Mammary epithelial cell (primary cell): ENCODE measurements around the gene FAT2.

Experiments
- EZH2 ChIP-seq: IDR thresholded peaks from 2 replicates; pipeline ENCODE4 v1.6.1; 2012; ENCODE audit warnings: low read length, inconsistent platforms, borderline replicate concordance
- TF ChIP-seq, protein P1 (sequence below), 2 donors: IDR thresholded peaks in 1 of 2; conservative IDR thresholded peaks in 1 of 2; 2 replicates each; pipeline ENCODE4 v1.5.1; 2011 to 2012; ENCODE audit warnings: inconsistent platforms in 2 of 2, low read length in 2 of 2, mild to moderate bottlenecking in 2 of 2, control low read depth in 1 of 2, low read depth in 1 of 2; ENCODE audit not compliant: insufficient read depth in 1 of 2; ENCODE audit errors: extremely low read depth in 1 of 2

DNA sequence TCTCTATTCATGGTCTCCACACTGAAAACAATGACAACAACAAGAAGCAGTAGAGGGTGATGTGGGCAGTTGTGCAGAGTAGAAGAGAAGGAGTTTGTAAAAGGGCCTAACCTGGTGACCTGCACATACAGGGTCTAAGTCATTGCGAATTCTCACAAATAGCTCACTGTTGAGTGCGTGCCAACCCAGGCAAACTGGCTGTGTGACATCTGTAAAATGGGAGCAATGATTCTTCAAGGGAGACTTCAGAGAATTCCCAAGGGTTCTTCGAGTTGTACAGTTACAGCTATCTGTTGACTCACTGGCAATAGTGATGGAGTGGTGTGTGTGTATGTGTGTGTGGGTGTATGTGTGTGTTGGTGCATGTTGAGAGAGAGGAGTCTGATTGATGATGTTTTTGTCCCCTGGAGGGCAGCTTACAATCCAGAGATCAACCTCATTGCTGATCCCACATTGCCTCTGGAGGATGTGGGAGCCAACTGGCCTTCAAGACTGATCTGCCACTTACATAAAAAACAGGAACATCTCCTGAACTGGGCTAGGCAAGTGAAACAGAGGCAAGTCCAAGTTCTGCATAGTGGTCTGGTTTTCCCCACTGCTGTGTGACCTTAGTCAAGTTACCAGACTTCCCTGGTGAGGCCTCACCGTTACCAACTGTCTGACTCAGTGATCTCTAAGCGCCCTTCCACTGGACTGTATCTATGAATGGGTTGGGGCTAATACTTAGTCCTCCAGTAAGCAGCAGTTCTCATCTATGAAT, 3.2 kb downstream of the FAT2 start:
- TF ChIP-seq, protein P1, sequence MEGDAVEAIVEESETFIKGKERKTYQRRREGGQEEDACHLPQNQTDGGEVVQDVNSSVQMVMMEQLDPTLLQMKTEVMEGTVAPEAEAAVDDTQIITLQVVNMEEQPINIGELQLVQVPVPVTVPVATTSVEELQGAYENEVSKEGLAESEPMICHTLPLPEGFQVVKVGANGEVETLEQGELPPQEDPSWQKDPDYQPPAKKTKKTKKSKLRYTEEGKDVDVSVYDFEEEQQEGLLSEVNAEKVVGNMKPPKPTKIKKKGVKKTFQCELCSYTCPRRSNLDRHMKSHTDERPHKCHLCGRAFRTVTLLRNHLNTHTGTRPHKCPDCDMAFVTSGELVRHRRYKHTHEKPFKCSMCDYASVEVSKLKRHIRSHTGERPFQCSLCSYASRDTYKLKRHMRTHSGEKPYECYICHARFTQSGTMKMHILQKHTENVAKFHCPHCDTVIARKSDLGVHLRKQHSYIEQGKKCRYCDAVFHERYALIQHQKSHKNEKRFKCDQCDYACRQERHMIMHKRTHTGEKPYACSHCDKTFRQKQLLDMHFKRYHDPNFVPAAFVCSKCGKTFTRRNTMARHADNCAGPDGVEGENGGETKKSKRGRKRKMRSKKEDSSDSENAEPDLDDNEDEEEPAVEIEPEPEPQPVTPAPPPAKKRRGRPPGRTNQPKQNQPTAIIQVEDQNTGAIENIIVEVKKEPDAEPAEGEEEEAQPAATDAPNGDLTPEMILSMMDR (conservative IDR thresholded peaks at IDR 0.05 in 1 of 2, IDR thresholded peaks at IDR 0.05 in 1 of 2; ENCODE audit: extremely low read depth in 1 of 2, insufficient read depth in 1 of 2, low read depth in 1 of 2, low read length in 2 of 2): no peak
- TF ChIP-seq EZH2: no peak
